ENCODE measurements around the gene SLC25A17. TPM values are rescaled to one million over a fixed set of nuclear protein-coding genes. Genes with fewer than 3 reads are reported as not detected.
A peak's percentile ranks its signal among the peaks of the same experiment; 100 is the strongest.

SLC25A17 gene
- total and polyA plus RNA-seq, 2 donors (not counting 1 experiment from before 2014, with no cell fraction given) = 12.9 to 28.7 TPM

DNA sequence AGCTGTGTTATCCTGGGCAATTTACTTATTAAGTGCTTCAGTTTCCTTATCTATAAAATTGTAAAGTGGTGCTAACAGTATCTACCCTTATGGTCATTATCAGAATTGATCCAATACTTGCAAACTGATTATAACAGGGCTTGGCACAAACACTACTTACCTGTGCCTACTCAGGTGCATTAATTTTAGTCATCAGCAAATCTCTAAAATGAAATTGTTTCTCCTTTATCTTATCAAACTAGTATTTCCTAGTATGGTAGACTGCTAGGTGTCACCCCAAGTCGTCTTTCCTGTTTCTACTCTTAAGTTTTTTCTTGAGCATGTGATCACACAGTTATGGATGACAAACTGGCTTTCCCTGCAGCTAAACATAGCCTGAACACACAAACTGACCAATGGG, 4.3 kb upstream of the SLC25A17 start:
- no peaks in the 10 kb centered on the region for H3K36me3 ChIP-seq (ENCODE audit: control insufficient read depth, insufficient read depth, low read length)
- peaks cover 2% of the 10 kb centered on the region for H3K4me1 ChIP-seq (ENCODE audit: control insufficient read depth, extremely low read depth, insufficient read depth, low read length)
- no peak overlapping the region for H2AFZ ChIP-seq (ENCODE audit: low read length)
- peaks cover 7% of the 10 kb centered on the region for H3K79me2 ChIP-seq (ENCODE audit: control insufficient read depth, insufficient read depth, low read length)
- TF ChIP-seq, protein P1, sequence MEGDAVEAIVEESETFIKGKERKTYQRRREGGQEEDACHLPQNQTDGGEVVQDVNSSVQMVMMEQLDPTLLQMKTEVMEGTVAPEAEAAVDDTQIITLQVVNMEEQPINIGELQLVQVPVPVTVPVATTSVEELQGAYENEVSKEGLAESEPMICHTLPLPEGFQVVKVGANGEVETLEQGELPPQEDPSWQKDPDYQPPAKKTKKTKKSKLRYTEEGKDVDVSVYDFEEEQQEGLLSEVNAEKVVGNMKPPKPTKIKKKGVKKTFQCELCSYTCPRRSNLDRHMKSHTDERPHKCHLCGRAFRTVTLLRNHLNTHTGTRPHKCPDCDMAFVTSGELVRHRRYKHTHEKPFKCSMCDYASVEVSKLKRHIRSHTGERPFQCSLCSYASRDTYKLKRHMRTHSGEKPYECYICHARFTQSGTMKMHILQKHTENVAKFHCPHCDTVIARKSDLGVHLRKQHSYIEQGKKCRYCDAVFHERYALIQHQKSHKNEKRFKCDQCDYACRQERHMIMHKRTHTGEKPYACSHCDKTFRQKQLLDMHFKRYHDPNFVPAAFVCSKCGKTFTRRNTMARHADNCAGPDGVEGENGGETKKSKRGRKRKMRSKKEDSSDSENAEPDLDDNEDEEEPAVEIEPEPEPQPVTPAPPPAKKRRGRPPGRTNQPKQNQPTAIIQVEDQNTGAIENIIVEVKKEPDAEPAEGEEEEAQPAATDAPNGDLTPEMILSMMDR (conservative IDR thresholded peaks at IDR 0.05 in 1 of 2, IDR thresholded peaks at IDR 0.05 in 1 of 2; ENCODE audit: low read depth in 1 of 2, low read length in 2 of 2) = no peak
- no peak for TF ChIP-seq EZH2 (IDR thresholded peaks at IDR 0.05; ENCODE audit: low read length, missing control alignments)
- no peak overlapping the region for H3K4me2 ChIP-seq (ENCODE audit: extremely low read depth, insufficient read depth, low read length)
- H3K9me3 ChIP-seq (ENCODE audit: control insufficient read depth, insufficient read depth, low read depth, low read length) = no peaks in the 10 kb centered on the region
- no peaks in the 10 kb centered on the region for H3K27me3 ChIP-seq (ENCODE audit: control insufficient read depth, insufficient read depth, low read length)
- H3K9ac ChIP-seq (ENCODE audit: insufficient read depth, low read length) = no peak overlapping the region
- no peak overlapping the region for H3K27ac ChIP-seq (ENCODE audit: insufficient read depth, low read length)
- no peak overlapping the region for H3K4me3 ChIP-seq (replicated peaks in 1 of 4; ENCODE audit: control extremely low read depth in 1 of 4, insufficient read depth in 1 of 4, low read depth in 3 of 4, low read length in 4 of 4)
- no peak for DNase-seq (ENCODE audit: low read depth in 2 of 2)
- H4K20me1 ChIP-seq (ENCODE audit: control insufficient read depth, extremely low read depth, insufficient read depth, low read length) = no peaks in the 10 kb centered on the region

DNA sequence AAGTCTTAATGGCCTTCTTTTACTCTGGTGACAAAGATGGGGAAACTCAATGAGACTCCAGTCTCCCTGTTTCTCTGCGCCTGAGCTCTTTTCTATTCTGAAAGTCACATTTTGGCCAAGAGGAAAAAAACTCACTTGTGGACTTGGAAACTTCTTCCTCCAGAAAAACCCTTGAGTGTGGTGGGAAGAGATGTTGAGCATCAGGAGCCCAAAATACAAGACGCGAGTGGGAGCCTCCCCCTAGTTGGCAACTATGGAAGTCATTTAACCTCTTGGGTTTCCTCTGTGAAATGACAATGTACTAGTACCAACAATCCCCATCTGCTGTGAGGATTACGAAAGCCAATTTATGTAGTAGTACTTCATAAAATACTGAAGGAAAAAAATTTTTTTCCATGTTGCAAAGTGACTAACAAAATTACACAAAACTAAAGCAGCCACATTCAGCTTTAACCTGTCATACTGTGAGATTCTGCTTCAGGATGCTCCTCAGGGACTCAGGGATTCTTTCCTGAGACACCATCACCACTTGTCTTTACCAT, 524 bp upstream of the SLC25A17 start:
- no peaks in the 10 kb centered on the region for H3K9me3 ChIP-seq (ENCODE audit: control insufficient read depth, insufficient read depth, low read depth, low read length)
- peak overlapping the region; percentile 89 for H2AFZ ChIP-seq (ENCODE audit: low read length)
- no peaks in the 10 kb centered on the region for H4K20me1 ChIP-seq (ENCODE audit: control insufficient read depth, extremely low read depth, insufficient read depth, low read length)
- DNase-seq (ENCODE audit: low read depth in 2 of 2) = peak; percentile 15 to 61
- H3K9ac ChIP-seq (ENCODE audit: insufficient read depth, low read length) = peak overlapping the region; percentile 51
- H3K27ac ChIP-seq (ENCODE audit: insufficient read depth, low read length) = peak overlapping the region; percentile 70
- H3K36me3 ChIP-seq (ENCODE audit: control insufficient read depth, insufficient read depth, low read length) = no peaks in the 10 kb centered on the region
- peak overlapping the region; percentile 93 to 100 (median 99) for H3K4me3 ChIP-seq (replicated peaks in 1 of 4; ENCODE audit: control extremely low read depth in 1 of 4, insufficient read depth in 1 of 4, low read depth in 3 of 4, low read length in 4 of 4)
- no peaks in the 10 kb centered on the region for H3K27me3 ChIP-seq (ENCODE audit: control insufficient read depth, insufficient read depth, low read length)
- H3K79me2 ChIP-seq (ENCODE audit: control insufficient read depth, insufficient read depth, low read length) = peaks cover 35% of the 10 kb centered on the region
- peak overlapping the region; percentile 97 for H3K4me2 ChIP-seq (ENCODE audit: extremely low read depth, insufficient read depth, low read length)
- TF ChIP-seq, protein P1 (conservative IDR thresholded peaks at IDR 0.05 in 1 of 2, IDR thresholded peaks at IDR 0.05 in 1 of 2; ENCODE audit: low read depth in 1 of 2, low read length in 2 of 2) = no peak
- TF ChIP-seq EZH2 (IDR thresholded peaks at IDR 0.05; ENCODE audit: low read length, missing control alignments) = no peak
- H3K4me1 ChIP-seq (ENCODE audit: control insufficient read depth, extremely low read depth, insufficient read depth, low read length) = peaks cover 4% of the 10 kb centered on the region

DNA sequence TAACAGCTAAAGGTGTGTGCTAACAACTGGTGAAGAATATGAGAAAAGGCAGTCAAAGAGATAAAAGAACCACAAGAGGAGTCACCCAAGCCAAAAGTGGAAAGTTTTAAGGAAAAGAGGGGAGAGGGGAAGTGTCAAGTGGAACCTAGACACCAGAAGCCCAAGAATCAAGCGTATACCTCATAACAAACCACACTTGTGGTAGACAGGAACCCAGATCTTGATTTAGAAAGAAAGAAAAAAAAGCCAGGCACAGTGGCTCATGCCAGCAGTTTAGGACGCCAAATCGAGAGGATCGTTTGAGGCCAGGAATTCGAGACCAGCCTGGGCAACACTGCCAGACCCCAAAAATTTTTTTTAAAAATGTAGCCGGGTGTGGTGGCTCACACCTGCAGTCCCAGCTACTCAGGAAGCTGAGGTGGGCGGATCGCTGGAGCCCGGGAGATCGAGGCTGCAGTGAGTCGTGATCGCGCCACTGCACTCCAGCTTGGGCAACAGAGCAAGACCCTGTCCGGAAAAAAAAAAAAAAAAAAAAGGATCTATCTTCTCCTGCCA, 877 bp downstream of the SLC25A17 start:
- Histone ChIP-seq H3K27ac (ENCODE audit: insufficient read depth, low read length) (peak overlapping the region; percentile 93), H3K4me3 (replicated peaks in 1 of 4; ENCODE audit: control extremely low read depth in 1 of 4, insufficient read depth in 1 of 4, low read depth in 3 of 4, low read length in 4 of 4) (peak overlapping the region; percentile 93 to 100 (median 99)), H3K36me3 (ENCODE audit: control insufficient read depth, insufficient read depth, low read length) (no peaks in the 10 kb centered on the region), H4K20me1 (ENCODE audit: control insufficient read depth, extremely low read depth, insufficient read depth, low read length) (no peaks in the 10 kb centered on the region), H3K79me2 (ENCODE audit: control insufficient read depth, insufficient read depth, low read length) (peaks cover 35% of the 10 kb centered on the region), H3K9me3 (ENCODE audit: control insufficient read depth, insufficient read depth, low read depth, low read length) (no peaks in the 10 kb centered on the region), H3K9ac (ENCODE audit: insufficient read depth, low read length) (peak overlapping the region; percentile 84), H3K4me1 (ENCODE audit: control insufficient read depth, extremely low read depth, insufficient read depth, low read length) (peaks cover 4% of the 10 kb centered on the region), H2AFZ (ENCODE audit: low read length) (peak overlapping the region; percentile 99), H3K27me3 (ENCODE audit: control insufficient read depth, insufficient read depth, low read length) (no peaks in the 10 kb centered on the region), H3K4me2 (ENCODE audit: extremely low read depth, insufficient read depth, low read length) (peak overlapping the region; percentile 79)
- DNase-seq (ENCODE audit: low read depth in 2 of 2) = no peak
- no peak for TF ChIP-seq EZH2 (IDR thresholded peaks at IDR 0.05; ENCODE audit: low read length, missing control alignments)
- TF ChIP-seq, protein P1 (conservative IDR thresholded peaks at IDR 0.05 in 1 of 2, IDR thresholded peaks at IDR 0.05 in 1 of 2; ENCODE audit: low read depth in 1 of 2, low read length in 2 of 2) = no peak

All from fibroblast of lung (primary cell).